BJ (cell line): ENCODE measurements around the gene SBK3. TPM values are rescaled to one million over a fixed set of nuclear protein-coding genes. Genes with fewer than 3 reads are reported as not detected.

ENCODE experiments used
- CTCF ChIA-PET: fragments of 350-600 bp; formaldehyde crosslinking; extraction: SDS; loops from one replicate; lab custom pipeline; 2021; ENCODE audit warnings: antibody characterized with exemption, inconsistent platforms; lab: Yijun Ruan, JAX
- POLR2A ChIA-PET: fragments of 300-600 bp; sonication (Branson Sonifier 250); formaldehyde crosslinking; extraction: SDS; loops from one replicate; lab custom pipeline; 2021; ENCODE audit warnings: antibody characterized with exemption; lab: Charles Lee
- DNase-seq: peaks from one replicate; pipeline ENCODE4 v3.0.0-alpha.2; 2011; ENCODE audit warnings: low read depth
- H3K27me3 ChIP-seq: 2 replicates; pipeline ENCODE4 v1.6.0; 2011; ENCODE audit warnings: low read length; ENCODE audit not compliant: control insufficient read depth, insufficient read depth
- H3K36me3 ChIP-seq: 2 replicates; pipeline ENCODE4 v1.5.1; 2011; ENCODE audit warnings: low read length; ENCODE audit not compliant: control insufficient read depth, insufficient read depth
- H3K4me3 ChIP-seq: 2 replicates; pipeline ENCODE4 v1.5.1; 2011; ENCODE audit warnings: low read depth, mild to moderate bottlenecking, control low read depth, low read length
- polyA plus RNA-seq: library from polyadenylated mRNA; depleted of rRNA; stranded (reverse); fragments of >200 nt; gene quantifications from 2 replicates; pipeline ENCODE4 v1.2.3, GENCODE V29; 2011; rRNA removed
- TF ChIP-seq, protein P1 (sequence below): IDR thresholded peaks from 2 replicates; pipeline ENCODE4 v1.5.1; 2011; ENCODE audit warnings: low read depth, mild to moderate bottlenecking, control low read depth, inconsistent platforms, low read length, moderate library complexity; ENCODE audit not compliant: insufficient read depth

The SBK3 gene
- polyA plus RNA-seq, 1 experiment, result 0.11 TPM

- Histone ChIP-seq H3K36me3 (peaks cover 2% of the 10 kb centered on the region), H3K4me3 (no peak overlapping the region), H3K27me3 (no peaks in the 10 kb centered on the region)
- POLR2A ChIA-PET, result interaction anchor here (0.7 kb wide), 1 partner anchor 11 kb away, joined by 11 read pairs; no protein-coding TSS in a partner anchor
- TF ChIP-seq, protein P1, sequence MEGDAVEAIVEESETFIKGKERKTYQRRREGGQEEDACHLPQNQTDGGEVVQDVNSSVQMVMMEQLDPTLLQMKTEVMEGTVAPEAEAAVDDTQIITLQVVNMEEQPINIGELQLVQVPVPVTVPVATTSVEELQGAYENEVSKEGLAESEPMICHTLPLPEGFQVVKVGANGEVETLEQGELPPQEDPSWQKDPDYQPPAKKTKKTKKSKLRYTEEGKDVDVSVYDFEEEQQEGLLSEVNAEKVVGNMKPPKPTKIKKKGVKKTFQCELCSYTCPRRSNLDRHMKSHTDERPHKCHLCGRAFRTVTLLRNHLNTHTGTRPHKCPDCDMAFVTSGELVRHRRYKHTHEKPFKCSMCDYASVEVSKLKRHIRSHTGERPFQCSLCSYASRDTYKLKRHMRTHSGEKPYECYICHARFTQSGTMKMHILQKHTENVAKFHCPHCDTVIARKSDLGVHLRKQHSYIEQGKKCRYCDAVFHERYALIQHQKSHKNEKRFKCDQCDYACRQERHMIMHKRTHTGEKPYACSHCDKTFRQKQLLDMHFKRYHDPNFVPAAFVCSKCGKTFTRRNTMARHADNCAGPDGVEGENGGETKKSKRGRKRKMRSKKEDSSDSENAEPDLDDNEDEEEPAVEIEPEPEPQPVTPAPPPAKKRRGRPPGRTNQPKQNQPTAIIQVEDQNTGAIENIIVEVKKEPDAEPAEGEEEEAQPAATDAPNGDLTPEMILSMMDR, result no peak
- CTCF ChIA-PET, result interaction anchor here (2.1 to 10.9 kb wide), 3 partner anchors 12 to 25 kb away, joined by 5 to 106 read pairs (median 45); partner anchors contain the start of gene ZNF628
- no peak for DNase-seq
Observed at GRCh38 chr19:55492362-55492944, 52.9 kb downstream of the SBK3 start.

GRCh38 chr19:55491546-55492360 lies 53.6 kb downstream of the SBK3 start:
- CTCF ChIA-PET, result interaction anchor here (1.2 to 10.9 kb wide), 5 partner anchors 12 to 141 kb away, joined by 3 to 106 read pairs (median 10); partner anchors contain the start of genes ZNF628 and ZNF865

More at GRCh38 chr19:55491546-55492360, 53.6 kb downstream of the SBK3 start:
- H3K36me3 ChIP-seq, result peaks cover 2% of the 10 kb centered on the region
- H3K4me3 ChIP-seq, result no peak overlapping the region
- no peak for DNase-seq
- no peaks in the 10 kb centered on the region for H3K27me3 ChIP-seq
- TF ChIP-seq, protein P1, result no peak
- POLR2A ChIA-PET, result no interaction called here

Other genes starting within 250 kb of the SBK3 start
- gene TMEM150B, start 220.2 kb downstream of the SBK3 start, polyA plus RNA-seq, result not detected in 2 replicates
- 3.7 and 6.4 TPM in 2 replicates for gene KMT5C, start 205.7 kb downstream of the SBK3 start, polyA plus RNA-seq
- gene COX6B2, start 190.8 kb downstream of the SBK3 start, polyA plus RNA-seq, result 0.12 and 0.58 TPM in 2 replicates
- 0.02 TPM in 1 of 2 replicates, not detected in the other for gene GARIN5B, start 182.3 kb downstream of the SBK3 start, polyA plus RNA-seq
- 11.9 and 16.4 TPM in 2 replicates for gene IL11, start 175.1 kb downstream of the SBK3 start, polyA plus RNA-seq
- 0.93 and 1.3 TPM in 2 replicates for gene TMEM190, start 168.7 kb downstream of the SBK3 start, polyA plus RNA-seq
- gene TMEM238, start 161.3 kb downstream of the SBK3 start, polyA plus RNA-seq, result 0.10 and 0.15 TPM in 2 replicates
- gene RPL28, start 159.6 kb downstream of the SBK3 start, polyA plus RNA-seq, result 485 and 838 TPM in 2 replicates
- 47.7 and 79.4 TPM in 2 replicates for gene UBE2S, start 137.8 kb downstream of the SBK3 start, polyA plus RNA-seq
- gene SHISA7, start 102.2 kb downstream of the SBK3 start, polyA plus RNA-seq, result not detected in 2 replicates
- 93.8 and 123 TPM in 2 replicates for gene ISOC2, start 83.9 kb downstream of the SBK3 start, polyA plus RNA-seq
- not detected in 2 replicates for gene C19orf85, start 80.8 kb downstream of the SBK3 start, polyA plus RNA-seq
- gene ZNF628, start 68.9 kb downstream of the SBK3 start, polyA plus RNA-seq, result 0.36 and 0.48 TPM in 2 replicates
- 20.4 and 34.8 TPM in 2 replicates for gene NAT14, start 60.4 kb downstream of the SBK3 start, polyA plus RNA-seq
- gene SSC5D, start 57.1 kb downstream of the SBK3 start, polyA plus RNA-seq, result 5.5 and 8.2 TPM in 2 replicates
- gene SBK2, start 8.4 kb downstream of the SBK3 start, polyA plus RNA-seq, result 0.07 TPM in 1 of 2 replicates, not detected in the other
- gene ZNF579, start 35.3 kb upstream of the SBK3 start, polyA plus RNA-seq, result 2.6 and 3.8 TPM in 2 replicates
- gene FIZ1, start 54.0 kb upstream of the SBK3 start, polyA plus RNA-seq, result 3.7 and 4.0 TPM in 2 replicates
- gene ZNF524, start 54.7 kb upstream of the SBK3 start, polyA plus RNA-seq, result 7.8 TPM in 2 replicates
- gene ZNF865, start 60.1 kb upstream of the SBK3 start, polyA plus RNA-seq, result 1.2 and 1.4 TPM in 2 replicates
- 2.9 and 4.5 TPM in 2 replicates for gene ZNF784, start 79.0 kb upstream of the SBK3 start, polyA plus RNA-seq
- gene ZNF580, start 95.5 kb upstream of the SBK3 start, polyA plus RNA-seq, result 10.3 and 12.2 TPM in 2 replicates
- 22.1 and 31.3 TPM in 2 replicates for gene ZNF581, start 98.1 kb upstream of the SBK3 start, polyA plus RNA-seq
- gene CCDC106, start 102.7 kb upstream of the SBK3 start, polyA plus RNA-seq, result 5.5 and 8.9 TPM in 2 replicates
- gene U2AF2, start 109.5 kb upstream of the SBK3 start, polyA plus RNA-seq, result 152 and 170 TPM in 2 replicates
- 31.4 and 60.8 TPM in 2 replicates for gene EPN1, start 129.7 kb upstream of the SBK3 start, polyA plus RNA-seq
- gene NLRP9, start 192.9 kb upstream of the SBK3 start, polyA plus RNA-seq, result not detected in 2 replicates
- gene RFPL4A, start 213.6 kb upstream of the SBK3 start, polyA plus RNA-seq, result not detected in 2 replicates
- gene RFPL4AL1, start 223.6 kb upstream of the SBK3 start, polyA plus RNA-seq, result not detected in 2 replicates